Measurements from ENCODE around the gene KBTBD13.

The KBTBD13 gene

DNA sequence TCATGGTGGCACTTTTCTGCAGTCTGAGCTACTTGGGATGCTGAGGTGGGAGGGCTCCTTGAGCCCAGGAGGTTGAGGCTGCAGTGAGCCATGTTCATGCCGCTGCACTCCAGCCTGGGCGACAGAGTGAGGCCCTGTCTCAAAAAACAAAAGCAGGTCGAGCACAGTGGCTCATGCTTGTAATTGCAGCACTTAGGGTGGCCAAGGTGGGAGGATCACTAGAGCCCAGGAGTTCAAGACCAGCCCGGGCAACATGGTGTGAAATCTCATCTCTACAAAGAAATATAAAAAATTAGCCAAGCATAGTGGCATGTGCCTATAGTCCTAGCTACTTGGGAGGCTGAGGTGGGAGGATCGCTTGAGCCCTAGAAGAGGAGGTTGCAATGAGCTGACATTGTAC, 28.5 kb downstream of the KBTBD13 start:
- Histone ChIP-seq H3K14ac (ENCODE audit: low read length in 2 of 2) (no peak overlapping the region), H3K4ac (ENCODE audit: low read depth in 1 of 2, low read length in 2 of 2) (no peak overlapping the region), H2BK120ac (ENCODE audit: low read depth, low read length) (no peak overlapping the region), H3K4me1 (ENCODE audit: control insufficient read depth, insufficient read depth, low read depth, low read length) (peaks cover 6% of the 10 kb centered on the region), H4K91ac (ENCODE audit: low read length) (no peak overlapping the region), H2AFZ (ENCODE audit: low read depth, low read length) (no peak overlapping the region), H3K4me2 (ENCODE audit: low read length, poor library complexity, severe bottlenecking) (no peak overlapping the region), H2BK12ac (ENCODE audit: low read length in 2 of 2) (no peak overlapping the region), H3K36me3 (ENCODE audit: control insufficient read depth in 1 of 2, insufficient read depth in 2 of 2, low read depth in 1 of 2, low read length in 2 of 2) (peaks cover 35 to 51% of the 10 kb centered on the region in 2 experiments), H3K79me1 (replicated peaks; ENCODE audit: low read length, poor library complexity, severe bottlenecking) (peaks cover 1% of the 10 kb centered on the region), H2BK15ac (ENCODE audit: low read depth, poor library complexity, severe bottlenecking) (no peak overlapping the region), H3K27me3 (ENCODE audit: control insufficient read depth in 1 of 2, insufficient read depth in 1 of 2, low read length in 2 of 2) (no peaks in the 10 kb centered on the region), H3K23ac (ENCODE audit: low read length in 2 of 2) (no peak overlapping the region), H3K4me3 (ENCODE audit: insufficient read depth in 1 of 2, low read depth in 1 of 2, low read length in 2 of 2) (no peak overlapping the region), H2AK5ac (ENCODE audit: low read length, severe bottlenecking) (no peak overlapping the region), H3K27ac (ENCODE audit: low read length, poor library complexity, severe bottlenecking) (no peak overlapping the region), H4K8ac (ENCODE audit: low read length) (no peak overlapping the region), H3K9ac (ENCODE audit: low read length) (no peak overlapping the region), H3K18ac (ENCODE audit: low read depth in 1 of 2, low read length in 2 of 2) (no peak overlapping the region), H2BK5ac (ENCODE audit: low read depth, low read length, poor library complexity, severe bottlenecking) (no peak overlapping the region), H3K9me3 (ENCODE audit: control insufficient read depth, low read length) (no peaks in the 10 kb centered on the region)
- WGBS: 95% methylated on average over 2 of the region's 5 CpGs
- no peak for DNase-seq

DNA sequence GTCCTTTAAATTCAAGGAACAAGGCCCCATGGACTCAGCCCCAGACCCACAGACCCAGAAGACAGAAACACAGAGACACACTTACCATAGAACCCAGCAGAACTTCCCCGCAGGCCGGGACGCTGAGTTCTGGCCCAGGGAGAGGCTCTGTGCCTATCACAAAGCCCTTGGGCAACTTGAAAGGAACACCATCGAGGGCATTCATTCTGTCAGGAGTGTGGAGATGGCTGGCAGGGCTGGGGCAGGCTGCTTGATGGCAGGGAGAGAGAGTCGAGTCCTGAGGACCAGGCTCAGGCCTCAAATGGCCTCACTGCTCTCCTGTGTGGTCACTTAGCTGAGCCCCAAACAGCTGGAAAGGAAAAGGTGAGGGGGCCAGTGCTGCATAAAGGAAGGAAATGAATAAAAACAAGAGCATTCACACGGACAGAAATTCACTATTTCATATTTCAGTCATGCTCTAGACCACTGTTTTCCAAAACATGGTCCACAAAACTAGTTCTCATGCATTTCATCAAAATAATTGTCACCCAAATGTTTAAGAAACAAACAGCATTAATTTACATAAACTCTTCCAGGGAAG, 29.6 kb downstream of the KBTBD13 start:
- Histone ChIP-seq H3K4me1 (ENCODE audit: control insufficient read depth, insufficient read depth, low read depth, low read length) (peaks cover 8% of the 10 kb centered on the region), H4K91ac (ENCODE audit: low read length) (no peak overlapping the region)
- WGBS: 94% methylated on average over 6 of the region's 6 CpGs

DNA sequence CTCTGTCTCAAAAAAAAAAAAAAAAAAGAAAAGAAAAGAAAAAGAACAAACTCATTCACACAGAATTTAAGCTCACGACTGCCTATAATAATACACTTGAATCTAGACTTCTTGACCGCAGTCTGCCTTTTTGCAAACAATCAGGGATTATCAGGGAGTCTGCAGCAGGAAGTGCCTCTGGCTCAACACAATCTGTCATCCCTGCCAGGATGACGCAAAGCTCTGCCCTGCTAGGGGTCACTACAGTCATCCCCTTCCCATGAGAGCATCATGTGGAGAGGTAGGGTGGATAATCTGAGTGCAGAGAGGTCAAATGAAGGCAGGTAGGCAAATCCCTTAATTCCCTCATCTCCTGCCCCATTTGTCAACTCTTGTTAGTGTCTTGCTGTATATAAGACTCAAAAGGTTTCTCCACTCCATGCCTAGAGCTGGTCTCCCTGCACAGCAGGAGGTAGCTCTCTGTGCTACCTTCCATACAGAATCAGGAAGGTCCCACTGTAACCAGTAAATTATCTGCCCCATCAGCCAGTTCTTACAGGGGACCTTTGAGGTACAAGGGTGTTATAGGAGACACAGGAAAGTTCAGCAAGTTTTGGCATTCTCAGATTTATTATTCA, 34.2 kb downstream of the KBTBD13 start:
- H3K4me2 ChIP-seq (ENCODE audit: low read length, poor library complexity, severe bottlenecking): no peak overlapping the region
- no peak overlapping the region for H3K18ac ChIP-seq (ENCODE audit: low read depth in 1 of 2, low read length in 2 of 2)
- H3K4ac ChIP-seq (ENCODE audit: low read depth in 1 of 2, low read length in 2 of 2): no peak overlapping the region
- no peaks in the 10 kb centered on the region for H3K27me3 ChIP-seq (ENCODE audit: control insufficient read depth in 1 of 2, insufficient read depth in 1 of 2, low read length in 2 of 2)
- WGBS: 28% methylated on average over 3 of the region's 3 CpGs
- peak overlapping the region; percentile 66 for H4K8ac ChIP-seq (ENCODE audit: low read length)
- DNase-seq: peak; percentile 82
- H2AFZ ChIP-seq (ENCODE audit: low read depth, low read length): no peak overlapping the region
- no peak overlapping the region for H3K23ac ChIP-seq (ENCODE audit: low read length in 2 of 2)
- no peak overlapping the region for H2BK120ac ChIP-seq (ENCODE audit: low read depth, low read length)
- peaks cover 2% of the 10 kb centered on the region for H3K4me1 ChIP-seq (ENCODE audit: control insufficient read depth, insufficient read depth, low read depth, low read length)
- H2BK12ac ChIP-seq (ENCODE audit: low read length in 2 of 2): no peak overlapping the region
- no peak overlapping the region for H3K14ac ChIP-seq (ENCODE audit: low read length in 2 of 2)
- H3K36me3 ChIP-seq (ENCODE audit: control insufficient read depth in 1 of 2, insufficient read depth in 2 of 2, low read depth in 1 of 2, low read length in 2 of 2): peaks cover 13 to 53% of the 10 kb centered on the region in 2 experiments
- no peak overlapping the region for H3K4me3 ChIP-seq (ENCODE audit: insufficient read depth in 1 of 2, low read depth in 1 of 2, low read length in 2 of 2)
- no peak overlapping the region for H2BK15ac ChIP-seq (ENCODE audit: low read depth, poor library complexity, severe bottlenecking)
- no peak overlapping the region for H3K27ac ChIP-seq (ENCODE audit: low read length, poor library complexity, severe bottlenecking)
- no peak overlapping the region for H3K9ac ChIP-seq (ENCODE audit: low read length)
- H3K79me1 ChIP-seq (replicated peaks; ENCODE audit: low read length, poor library complexity, severe bottlenecking): peaks cover 1% of the 10 kb centered on the region
- no peak overlapping the region for H4K91ac ChIP-seq (ENCODE audit: low read length)
- H2BK5ac ChIP-seq (ENCODE audit: low read depth, low read length, poor library complexity, severe bottlenecking): no peak overlapping the region
- no peaks in the 10 kb centered on the region for H3K9me3 ChIP-seq (ENCODE audit: control insufficient read depth, low read length)
- no peak overlapping the region for H2AK5ac ChIP-seq (ENCODE audit: low read length, severe bottlenecking)

More for the DNA sequence above, 29.6 kb downstream of the KBTBD13 start:
- no peak for DNase-seq
- Histone ChIP-seq H2AK5ac (ENCODE audit: low read length, severe bottlenecking) (no peak overlapping the region), H3K79me1 (replicated peaks; ENCODE audit: low read length, poor library complexity, severe bottlenecking) (peaks cover 1% of the 10 kb centered on the region), H2BK15ac (ENCODE audit: low read depth, poor library complexity, severe bottlenecking) (no peak overlapping the region), H3K4ac (ENCODE audit: low read depth in 1 of 2, low read length in 2 of 2) (no peak overlapping the region), H3K9me3 (ENCODE audit: control insufficient read depth, low read length) (no peaks in the 10 kb centered on the region), H4K8ac (ENCODE audit: low read length) (no peak overlapping the region), H3K27me3 (ENCODE audit: control insufficient read depth in 1 of 2, insufficient read depth in 1 of 2, low read length in 2 of 2) (no peaks in the 10 kb centered on the region), H2BK120ac (ENCODE audit: low read depth, low read length) (no peak overlapping the region), H3K18ac (ENCODE audit: low read depth in 1 of 2, low read length in 2 of 2) (no peak overlapping the region), H3K36me3 (ENCODE audit: control insufficient read depth in 1 of 2, insufficient read depth in 2 of 2, low read depth in 1 of 2, low read length in 2 of 2) (peaks cover 26 to 42% of the 10 kb centered on the region in 2 experiments), H3K4me3 (ENCODE audit: insufficient read depth in 1 of 2, low read depth in 1 of 2, low read length in 2 of 2) (no peak overlapping the region), H3K9ac (ENCODE audit: low read length) (no peak overlapping the region), H3K23ac (ENCODE audit: low read length in 2 of 2) (no peak overlapping the region), H3K4me2 (ENCODE audit: low read length, poor library complexity, severe bottlenecking) (no peak overlapping the region), H2BK12ac (ENCODE audit: low read length in 2 of 2) (no peak overlapping the region), H2BK5ac (ENCODE audit: low read depth, low read length, poor library complexity, severe bottlenecking) (no peak overlapping the region), H2AFZ (ENCODE audit: low read depth, low read length) (no peak overlapping the region), H3K14ac (ENCODE audit: low read length in 2 of 2) (no peak overlapping the region), H3K27ac (ENCODE audit: low read length, poor library complexity, severe bottlenecking) (no peak overlapping the region)

DNA sequence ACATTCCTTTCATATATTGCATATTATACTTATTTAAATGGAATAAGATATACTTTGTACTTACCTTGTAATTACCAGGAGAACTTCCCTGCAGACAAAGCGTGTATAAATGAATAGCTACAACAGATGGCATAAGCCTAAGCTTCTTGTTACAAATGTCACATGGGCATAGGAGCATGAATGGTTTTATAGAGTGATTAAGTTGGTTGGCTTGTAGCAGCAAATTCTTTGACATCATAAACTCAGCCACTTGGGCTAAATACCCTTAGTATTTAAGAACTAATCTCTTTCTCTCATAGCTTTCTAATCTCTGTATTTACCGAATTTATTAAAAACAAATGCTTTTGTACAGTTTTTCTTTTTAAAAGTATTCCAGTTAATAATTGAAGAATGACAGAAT, 38.5 kb downstream of the KBTBD13 start, which contains the start of gene UBAP1L:
UBAP1L (minus strand) TSS at position 115 of the 400 bp plus-strand sequence. CDS start 8,985 bp downstream, outside the sequence.
- H2BK5ac ChIP-seq (ENCODE audit: low read depth, low read length, poor library complexity, severe bottlenecking): no peak within 1 kb of the TSS
- no peak within 1 kb of the TSS for H2BK15ac ChIP-seq (ENCODE audit: low read depth, poor library complexity, severe bottlenecking)
- H3K27me3 ChIP-seq (ENCODE audit: control insufficient read depth in 1 of 2, insufficient read depth in 1 of 2, low read length in 2 of 2): no peaks in the 10 kb centered on the region
- H3K9me3 ChIP-seq (ENCODE audit: control insufficient read depth, low read length): no peaks in the 10 kb centered on the region
- no peak within 1 kb of the TSS for H2AK5ac ChIP-seq (ENCODE audit: low read length, severe bottlenecking)
- no peak within 1 kb of the TSS for H3K14ac ChIP-seq (ENCODE audit: low read length in 2 of 2)
- WGBS: 100% methylated on average over 1 of the region's 2 CpGs
- peaks cover 22 to 82% of the 10 kb centered on the region in 2 experiments for H3K36me3 ChIP-seq (ENCODE audit: control insufficient read depth in 1 of 2, insufficient read depth in 2 of 2, low read depth in 1 of 2, low read length in 2 of 2)
- H2BK12ac ChIP-seq (ENCODE audit: low read length in 2 of 2): no peak within 1 kb of the TSS
- H3K4me2 ChIP-seq (ENCODE audit: low read length, poor library complexity, severe bottlenecking): no peak within 1 kb of the TSS
- H3K79me1 ChIP-seq (replicated peaks; ENCODE audit: low read length, poor library complexity, severe bottlenecking): peaks cover 2% of the 10 kb centered on the region
- H3K18ac ChIP-seq (ENCODE audit: low read depth in 1 of 2, low read length in 2 of 2): no peak within 1 kb of the TSS
- no peak within 1 kb of the TSS for H3K9ac ChIP-seq (ENCODE audit: low read length)
- no peak within 1 kb of the TSS for H2AFZ ChIP-seq (ENCODE audit: low read depth, low read length)
- H2BK120ac ChIP-seq (ENCODE audit: low read depth, low read length): no peak within 1 kb of the TSS
- no peak within 1 kb of the TSS for H4K8ac ChIP-seq (ENCODE audit: low read length)
- H3K4ac ChIP-seq (ENCODE audit: low read depth in 1 of 2, low read length in 2 of 2): no peak within 1 kb of the TSS
- H3K23ac ChIP-seq (ENCODE audit: low read length in 2 of 2): no peak within 1 kb of the TSS
- no peak within 1 kb of the TSS for H3K27ac ChIP-seq (ENCODE audit: low read length, poor library complexity, severe bottlenecking)
- H4K91ac ChIP-seq (ENCODE audit: low read length): no peak within 1 kb of the TSS
- H3K4me1 ChIP-seq (ENCODE audit: control insufficient read depth, insufficient read depth, low read depth, low read length): peaks cover 2% of the 10 kb centered on the region
- DNase-seq: no peak
- H3K4me3 ChIP-seq (ENCODE audit: insufficient read depth in 1 of 2, low read depth in 1 of 2, low read length in 2 of 2): no peak within 1 kb of the TSS
